OCI-LY3 (cell line): ENCODE data around the gene AVPR1B.

Source experiments
- EZH2phosphoT487 ChIP-seq: fragments of 200-600 bp; shearing (Covaris generic); IDR thresholded peaks from 2 replicates; pipeline ENCODE4 v1.6.1; 2018; ENCODE audit warnings: antibody characterized with exemption, mixed run types, low read depth
- TF ChIP-seq, protein P1 (sequence below): fragments of 200-600, 300-600 bp; sonication (generic); IDR thresholded peaks from 2 replicates; pipeline ENCODE4 v1.5.1; 2014; ENCODE audit warnings: antibody characterized with exemption, low read length, low read depth

- TF ChIP-seq, protein P1, sequence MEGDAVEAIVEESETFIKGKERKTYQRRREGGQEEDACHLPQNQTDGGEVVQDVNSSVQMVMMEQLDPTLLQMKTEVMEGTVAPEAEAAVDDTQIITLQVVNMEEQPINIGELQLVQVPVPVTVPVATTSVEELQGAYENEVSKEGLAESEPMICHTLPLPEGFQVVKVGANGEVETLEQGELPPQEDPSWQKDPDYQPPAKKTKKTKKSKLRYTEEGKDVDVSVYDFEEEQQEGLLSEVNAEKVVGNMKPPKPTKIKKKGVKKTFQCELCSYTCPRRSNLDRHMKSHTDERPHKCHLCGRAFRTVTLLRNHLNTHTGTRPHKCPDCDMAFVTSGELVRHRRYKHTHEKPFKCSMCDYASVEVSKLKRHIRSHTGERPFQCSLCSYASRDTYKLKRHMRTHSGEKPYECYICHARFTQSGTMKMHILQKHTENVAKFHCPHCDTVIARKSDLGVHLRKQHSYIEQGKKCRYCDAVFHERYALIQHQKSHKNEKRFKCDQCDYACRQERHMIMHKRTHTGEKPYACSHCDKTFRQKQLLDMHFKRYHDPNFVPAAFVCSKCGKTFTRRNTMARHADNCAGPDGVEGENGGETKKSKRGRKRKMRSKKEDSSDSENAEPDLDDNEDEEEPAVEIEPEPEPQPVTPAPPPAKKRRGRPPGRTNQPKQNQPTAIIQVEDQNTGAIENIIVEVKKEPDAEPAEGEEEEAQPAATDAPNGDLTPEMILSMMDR, result no peak
- no peak for TF ChIP-seq EZH2phosphoT487
These were observed 14.8 kb downstream of the AVPR1B start for GRCh38 chr1:206102292-206102936.
